A204.1 (cell line): ENCODE measurements around the gene NTNG1.
"Not testable (repeated sequence)": the region's sequence is repeated elsewhere in the genome, so short reads cannot be mapped to it uniquely, and the experiment has no call there.

Source experiments
- FAIRE-seq: peaks from 2 replicates; lab custom pipeline; 2012; peaks lifted over from hg19 to GRCh38; lab: Jason Lieb, UNC

NTNG1 gene

DNA sequence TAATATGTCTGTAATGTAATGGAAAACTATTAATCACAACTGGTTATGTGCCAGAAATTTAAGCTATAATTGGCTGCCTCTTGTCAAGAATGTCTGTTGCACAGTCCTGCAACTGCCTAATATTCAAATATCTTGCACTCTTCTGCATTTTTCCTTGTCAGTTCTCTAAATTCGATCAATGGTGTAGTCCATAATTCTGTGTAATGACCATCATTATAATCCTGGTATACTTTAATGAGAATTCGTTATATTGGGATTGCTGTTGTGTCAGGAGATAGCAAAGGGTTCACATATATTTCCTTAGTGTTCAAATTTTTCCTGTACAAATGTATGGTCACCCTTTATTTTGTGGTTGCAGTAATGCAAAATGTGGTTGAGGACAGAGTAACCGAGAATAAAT, 4.8 kb downstream of the NTNG1 start:
- no peak for FAIRE-seq

DNA sequence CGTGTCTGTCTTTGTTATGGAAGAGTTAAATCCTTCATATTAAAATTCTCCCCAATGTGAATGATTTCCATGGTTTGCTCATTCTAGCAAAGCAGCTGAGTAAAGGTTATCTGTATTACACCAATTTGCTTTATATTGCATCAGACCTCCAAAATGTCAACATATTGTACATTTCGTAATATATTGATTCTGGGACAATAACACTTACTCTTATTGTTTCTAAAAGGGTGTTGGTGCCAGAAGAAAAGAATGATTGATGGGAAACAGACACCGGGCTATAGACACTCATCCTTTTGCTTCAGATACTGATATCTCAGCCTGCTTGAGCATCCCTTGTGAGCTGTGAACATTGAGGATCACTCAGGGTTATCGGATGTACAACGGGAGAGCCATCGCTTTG, 7.0 kb downstream of the NTNG1 start:
- no peak for FAIRE-seq

DNA sequence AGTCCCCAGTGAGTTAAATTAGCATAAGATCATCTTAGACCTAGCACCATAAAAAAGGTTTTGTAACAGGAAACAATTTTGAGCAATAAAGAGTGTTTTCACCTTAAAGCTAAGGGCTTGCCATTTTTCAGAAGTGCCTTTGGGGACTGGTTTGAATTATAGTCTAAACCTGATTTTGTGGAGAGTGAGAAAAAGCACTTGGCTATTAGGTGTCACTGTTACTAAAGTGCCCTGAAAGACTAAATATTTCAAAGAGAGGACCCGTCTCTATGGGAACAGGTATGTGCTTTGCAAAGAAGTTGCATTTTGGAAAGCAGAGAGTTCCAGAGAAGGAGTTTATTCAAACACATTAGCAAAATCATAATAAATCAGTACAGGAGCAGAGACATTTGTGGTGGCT, 9.1 kb downstream of the NTNG1 start:
- FAIRE-seq, result no peak

DNA sequence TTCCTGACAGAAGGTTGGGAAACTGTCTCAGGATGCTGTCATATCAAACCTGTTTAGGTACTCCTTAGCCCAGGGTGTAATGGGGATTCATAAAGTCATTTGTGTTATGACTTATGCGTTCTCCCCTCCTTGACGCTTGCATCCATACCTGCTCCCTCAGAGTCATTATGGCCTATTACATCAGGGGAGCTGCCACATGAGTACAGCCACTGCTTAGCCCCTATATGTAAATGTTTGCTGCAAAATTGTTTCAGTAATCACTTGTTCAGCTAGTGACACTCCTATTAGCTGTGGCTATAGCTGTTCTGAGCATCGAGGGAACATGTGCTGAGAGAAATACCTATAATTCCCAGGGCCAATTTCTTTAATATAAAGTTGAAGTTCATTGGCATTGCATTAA, 10.5 kb downstream of the NTNG1 start:
- no peak for FAIRE-seq

DNA sequence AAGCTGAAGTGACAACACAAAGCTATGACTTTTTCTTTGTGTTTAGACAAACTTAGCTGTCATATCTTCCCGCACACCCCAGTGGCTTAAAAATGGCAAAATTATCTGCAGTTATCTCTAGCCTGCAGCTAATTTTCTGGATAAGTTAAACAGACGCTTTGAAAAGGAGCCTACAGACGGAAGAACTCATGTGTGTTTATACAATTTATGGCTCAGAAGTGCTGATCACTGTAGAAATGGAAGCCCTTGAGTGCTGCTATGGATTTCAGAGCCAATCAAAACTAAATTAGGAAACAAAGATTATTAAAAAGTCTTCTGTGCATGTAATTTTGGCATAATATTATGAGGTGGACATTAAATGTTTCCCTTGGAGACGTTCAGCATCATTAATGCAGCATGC, 11.6 kb downstream of the NTNG1 start:
- no peak for FAIRE-seq

DNA sequence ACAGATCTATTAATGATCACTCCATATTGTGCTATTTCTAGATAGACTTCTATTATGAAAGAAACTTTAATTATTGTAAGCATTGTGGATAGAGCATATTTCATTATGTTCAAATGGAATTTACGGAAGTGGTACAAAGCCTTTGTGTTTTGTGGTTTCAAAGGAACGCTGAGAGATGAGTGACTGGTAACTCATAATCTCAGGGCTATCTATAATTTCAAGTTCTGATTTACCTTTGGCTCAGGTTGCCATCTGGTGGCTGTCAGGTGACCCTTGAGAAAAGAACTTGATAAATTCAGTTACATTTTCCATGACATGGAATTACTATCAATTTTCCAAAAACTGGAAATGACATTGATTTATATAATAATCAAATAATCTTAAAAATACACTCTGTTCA, 12.2 kb downstream of the NTNG1 start:
- FAIRE-seq, result no peak

DNA sequence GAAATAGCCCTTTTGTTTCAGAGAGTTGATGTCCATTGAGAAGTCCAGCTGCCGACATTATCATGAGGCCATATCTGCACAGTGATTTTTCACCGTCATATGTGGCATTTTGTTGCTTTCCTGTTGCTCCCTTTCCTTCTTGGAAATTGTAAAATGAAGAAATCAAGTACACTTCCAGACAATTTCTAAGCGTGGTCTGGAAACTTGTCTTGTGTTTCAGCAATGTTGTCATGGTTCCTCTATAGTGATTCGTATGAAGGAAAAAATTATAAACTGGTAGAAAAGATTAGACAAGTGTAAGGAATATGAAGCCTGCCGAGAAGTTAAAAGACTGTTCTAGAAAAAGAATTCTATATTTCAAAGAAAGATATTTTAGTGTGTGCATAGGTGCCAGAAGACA, 17.7 kb downstream of the NTNG1 start:
- no peak for FAIRE-seq

DNA sequence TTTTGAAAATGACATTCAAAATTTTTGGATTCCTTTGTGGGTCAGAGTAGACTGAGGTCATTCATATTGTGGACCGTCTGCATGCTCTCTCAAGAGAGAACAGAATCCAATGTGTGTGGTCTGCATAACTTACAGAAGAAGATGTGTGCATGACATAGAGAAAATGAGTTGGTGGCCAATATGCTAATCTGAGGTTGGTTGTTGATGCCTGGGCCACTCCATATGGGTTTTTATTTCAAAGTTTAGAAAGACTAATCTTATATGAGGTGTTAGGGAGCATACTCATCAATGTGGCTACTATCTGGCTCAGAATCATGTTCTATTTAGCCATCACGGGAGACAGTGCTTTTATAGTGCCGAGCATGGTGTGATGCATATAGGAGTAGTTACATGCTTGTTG, 18.2 kb downstream of the NTNG1 start:
- FAIRE-seq, result no peak

DNA sequence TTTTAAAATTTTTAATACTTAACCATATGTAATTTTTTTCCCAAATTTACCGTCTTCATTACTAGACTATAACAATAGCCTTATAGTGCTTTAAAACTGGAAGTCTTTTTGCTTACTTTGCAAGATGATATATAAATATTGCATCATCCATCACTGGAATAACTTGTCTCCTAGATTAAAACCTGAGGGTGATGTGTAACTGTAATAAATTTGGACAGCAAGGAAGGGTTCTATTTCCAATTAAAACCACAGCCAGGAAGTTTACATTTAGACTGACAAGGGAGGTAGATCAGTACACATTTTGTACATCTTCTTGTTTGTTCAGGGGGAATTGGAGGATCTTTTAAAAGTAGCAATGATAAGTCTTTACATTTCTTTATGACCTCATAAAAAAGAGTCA, 21.9 kb downstream of the NTNG1 start:
- FAIRE-seq, result no peak

DNA sequence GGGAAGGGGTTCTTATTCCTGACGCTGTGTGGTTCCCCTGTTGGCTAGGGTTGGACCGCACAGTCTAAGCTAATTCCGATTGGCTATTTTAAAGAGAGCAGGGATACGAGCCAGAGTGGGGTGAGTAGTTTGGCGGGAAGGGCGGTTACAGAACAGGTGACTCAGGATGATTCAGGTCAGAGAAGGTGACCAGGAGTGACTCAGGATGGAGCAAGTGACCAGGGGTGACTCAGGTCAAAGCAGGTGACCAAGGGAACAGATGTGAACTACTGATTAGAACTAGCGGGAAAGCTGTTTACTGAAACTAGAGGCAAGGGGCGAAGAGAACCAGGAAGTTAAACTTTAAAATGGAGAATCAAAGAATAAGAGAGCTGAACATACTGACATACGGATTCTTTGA, 24.1 kb downstream of the NTNG1 start:
- not testable (repeated sequence) for FAIRE-seq

DNA sequence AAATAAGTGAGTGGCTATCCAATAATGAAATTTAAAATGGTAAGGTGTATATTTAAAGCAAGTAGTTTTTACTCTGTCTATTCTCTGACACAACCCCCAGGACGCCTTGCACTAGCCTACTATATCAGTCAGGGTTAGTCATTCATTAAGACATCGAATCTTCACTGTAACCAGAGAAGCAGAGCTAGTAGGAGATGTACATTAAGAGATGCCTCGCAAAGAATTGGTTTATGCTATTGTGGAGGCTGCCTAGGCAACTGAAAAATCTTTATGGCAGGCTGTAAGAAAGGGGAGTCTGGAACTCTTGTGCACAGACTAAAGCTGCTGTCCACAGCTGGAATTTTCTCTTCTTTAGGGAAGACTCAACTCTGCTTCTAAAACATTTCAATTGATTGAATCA, 28.8 kb downstream of the NTNG1 start:
- FAIRE-seq, result no peak

DNA sequence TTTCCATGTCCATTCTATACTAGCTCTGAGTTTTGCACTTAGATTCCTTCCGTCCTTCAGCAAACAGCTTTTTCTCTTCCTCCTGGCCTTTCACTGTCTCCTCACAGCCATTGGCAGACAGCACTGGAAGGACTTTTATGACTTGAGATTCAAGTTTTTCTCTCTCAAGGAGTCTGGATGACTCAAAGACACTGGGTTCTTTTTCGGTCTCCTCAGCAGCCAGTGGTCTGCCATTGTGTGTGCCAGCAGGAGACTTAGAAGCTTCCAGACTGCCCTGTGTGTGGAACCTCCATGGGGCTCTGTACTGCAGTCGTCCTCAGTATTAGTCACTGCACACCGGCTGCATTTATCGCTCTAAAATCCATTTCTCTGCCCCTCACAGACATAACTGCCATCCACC, 30.5 kb downstream of the NTNG1 start:
- no peak for FAIRE-seq

DNA sequence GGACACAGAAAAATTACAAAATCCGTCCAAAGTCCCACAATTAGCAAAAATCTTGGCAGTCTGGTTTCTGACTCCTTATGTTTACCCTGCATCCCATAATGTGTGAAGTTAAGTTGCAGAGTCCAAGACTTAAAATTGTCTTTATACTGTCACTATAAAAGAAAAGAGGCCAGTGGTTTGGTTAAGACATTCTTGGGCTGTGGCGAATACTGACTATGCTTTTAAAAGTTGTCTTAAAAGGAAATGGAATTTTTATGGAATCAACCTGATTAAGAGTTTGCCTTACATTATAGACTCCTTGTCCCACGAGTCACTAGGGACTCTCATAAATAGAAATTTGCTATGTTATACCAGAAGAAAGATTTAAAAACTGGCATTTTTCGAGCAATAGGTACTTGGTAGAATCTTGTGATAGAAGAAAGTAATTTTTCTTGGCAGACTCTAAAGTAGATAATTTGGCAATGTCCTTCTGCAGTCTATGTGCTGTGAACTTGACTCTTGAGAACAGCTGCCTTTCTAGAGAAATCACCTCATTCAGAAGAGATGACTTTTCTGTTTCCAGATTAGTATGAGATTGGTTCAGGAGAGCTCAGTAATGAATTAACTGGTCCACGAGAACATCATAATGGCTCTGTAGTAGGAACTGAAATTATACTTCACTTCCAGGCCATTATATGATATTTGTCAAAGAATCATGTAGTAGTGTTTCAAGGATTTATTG, 31.8 kb downstream of the NTNG1 start:
- FAIRE-seq, result no peak

DNA sequence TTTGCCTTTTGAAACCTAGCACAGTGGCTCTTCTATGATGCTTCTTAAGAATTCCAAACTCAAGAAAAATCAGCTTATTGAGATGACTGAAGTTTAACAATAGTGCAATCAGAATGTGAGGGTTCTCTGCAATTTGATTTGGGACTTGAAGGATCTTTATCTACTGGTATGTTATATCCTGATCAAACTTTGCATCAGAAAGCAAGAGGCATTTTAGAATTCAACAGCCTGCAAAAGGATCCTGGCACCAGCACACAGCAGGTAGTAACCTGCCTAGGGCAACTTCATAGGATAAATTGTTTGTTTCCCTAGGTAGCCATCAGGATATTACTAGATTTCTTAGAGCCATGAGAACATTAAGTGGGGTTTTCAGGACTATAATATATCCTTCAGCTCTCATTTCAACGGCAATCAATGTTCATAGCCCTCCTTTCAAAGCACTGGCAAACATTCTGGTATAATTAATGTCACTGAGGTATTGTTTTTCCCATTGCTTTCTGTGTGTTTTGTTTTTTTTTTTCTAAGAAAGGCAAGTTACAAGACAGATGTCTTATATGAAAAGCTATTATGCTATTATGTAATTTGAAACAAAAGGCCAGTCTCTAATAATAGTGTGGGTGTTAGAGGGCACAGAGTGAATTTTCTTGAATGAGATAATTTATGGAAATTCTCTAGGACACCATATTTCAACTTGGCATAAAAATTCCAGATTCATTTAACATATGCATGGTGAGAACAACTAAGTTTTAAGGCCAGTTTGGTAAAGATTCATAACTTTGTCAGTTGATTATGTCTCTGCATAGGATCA, 34.5 kb downstream of the NTNG1 start:
- no peak for FAIRE-seq

DNA sequence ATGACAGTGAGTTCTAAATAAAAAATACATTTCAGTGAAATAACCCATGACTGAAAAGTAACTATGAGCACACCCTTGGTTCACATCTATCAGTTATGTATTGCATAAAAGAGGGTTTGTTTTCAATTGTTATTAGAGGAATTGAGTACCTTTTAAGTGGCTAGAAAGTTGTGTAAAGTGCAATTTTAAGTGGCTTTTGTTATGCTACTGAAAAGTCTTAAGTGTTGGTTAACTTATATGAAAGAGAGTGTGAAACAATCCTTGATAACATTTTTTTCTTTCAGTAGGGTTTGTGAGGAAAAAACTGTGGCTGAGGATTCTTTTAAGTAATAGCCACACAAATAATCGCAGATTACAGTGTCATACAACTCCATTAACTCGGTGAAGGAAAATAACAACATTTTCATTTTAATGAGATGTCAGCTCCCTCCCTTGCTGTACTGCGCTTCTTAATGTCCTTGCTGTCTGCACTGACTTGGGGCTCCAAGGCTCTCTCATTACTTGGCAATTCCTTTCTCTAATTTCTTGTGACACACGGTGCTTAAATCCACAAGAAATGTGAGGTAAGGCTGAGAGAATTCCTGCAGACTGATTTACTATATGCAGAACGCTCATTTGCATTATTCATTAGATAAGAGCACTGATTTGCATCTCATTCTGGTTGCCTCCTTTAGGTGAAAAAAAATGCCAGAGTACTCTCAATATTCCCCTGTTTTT, 40.6 kb downstream of the NTNG1 start:
- FAIRE-seq, result no peak

DNA sequence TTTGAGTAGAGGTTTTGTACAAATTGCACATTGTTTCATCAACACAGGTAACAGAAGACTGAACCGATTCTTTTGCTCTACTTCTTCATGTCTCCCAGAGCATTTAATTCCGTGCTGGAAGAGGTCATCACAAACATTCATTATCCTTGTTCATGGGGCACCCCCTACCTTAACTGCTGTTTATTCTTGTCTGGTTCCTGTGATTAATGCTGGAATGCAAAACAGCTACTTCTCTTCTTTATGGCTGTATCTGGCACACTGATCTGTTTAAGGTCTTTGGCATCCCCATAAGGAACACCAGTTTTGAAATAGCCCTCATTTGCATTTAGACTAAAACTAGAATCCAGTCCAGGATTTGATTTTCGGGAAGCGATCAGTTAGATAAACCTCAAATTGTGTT, 42.2 kb downstream of the NTNG1 start:
- no peak for FAIRE-seq

DNA sequence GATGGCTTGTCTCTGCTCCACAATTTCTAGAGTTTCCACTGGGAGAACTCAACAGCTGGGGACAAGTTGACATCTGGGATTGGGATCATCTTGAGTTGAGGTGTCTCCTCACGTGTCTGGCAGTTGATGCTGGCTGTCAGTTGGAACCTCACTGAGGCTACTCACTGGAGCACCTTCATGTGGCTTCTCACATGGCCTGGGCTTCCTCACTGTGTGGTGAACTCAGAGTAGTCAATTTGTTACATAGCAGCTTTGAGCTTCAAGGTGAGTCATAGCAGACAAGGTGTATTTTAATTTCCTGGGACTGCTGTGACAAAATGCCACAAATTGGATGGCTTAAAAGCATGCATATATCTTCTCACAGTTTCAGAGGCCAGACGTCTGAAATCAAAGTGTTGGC, 44.0 kb downstream of the NTNG1 start:
- FAIRE-seq, result no peak

DNA sequence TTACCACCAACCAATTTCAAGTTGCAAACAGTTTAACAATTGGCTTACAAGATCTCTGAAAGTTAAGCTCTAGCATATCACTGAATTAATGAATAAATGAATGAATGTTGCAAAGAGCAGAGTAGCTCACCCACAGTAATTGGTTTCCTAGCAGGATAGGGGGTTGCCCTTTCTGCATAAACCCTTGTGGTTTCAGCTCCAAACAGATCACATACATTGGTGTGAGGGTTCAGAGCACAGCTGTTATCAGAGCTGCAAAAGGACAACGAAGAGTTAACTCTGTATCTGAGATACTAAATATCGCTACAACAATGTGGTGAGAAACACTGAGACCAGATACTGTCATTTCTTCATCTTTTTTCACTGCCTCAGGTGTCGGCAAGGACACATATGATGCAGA, 46.6 kb downstream of the NTNG1 start:
- no peak for FAIRE-seq

DNA sequence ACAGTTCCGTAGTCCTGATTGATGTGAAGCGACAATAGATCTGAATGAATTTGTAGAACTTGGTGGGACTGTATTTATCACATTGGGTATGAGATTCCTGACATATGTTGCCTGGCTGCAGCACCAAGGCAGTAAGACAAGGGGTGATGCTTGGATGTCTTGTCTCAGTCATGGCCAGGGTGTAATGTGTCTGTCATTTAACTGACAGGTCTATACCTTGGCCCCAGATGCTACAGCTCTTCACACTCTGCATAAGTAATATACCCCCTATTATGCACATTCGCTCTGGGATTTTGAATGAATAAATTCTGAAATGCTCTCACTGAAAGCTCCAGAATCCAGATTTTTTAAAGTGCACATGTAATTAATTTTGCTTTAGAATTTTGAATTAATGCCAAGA, 47.3 kb downstream of the NTNG1 start:
- FAIRE-seq, result no peak

DNA sequence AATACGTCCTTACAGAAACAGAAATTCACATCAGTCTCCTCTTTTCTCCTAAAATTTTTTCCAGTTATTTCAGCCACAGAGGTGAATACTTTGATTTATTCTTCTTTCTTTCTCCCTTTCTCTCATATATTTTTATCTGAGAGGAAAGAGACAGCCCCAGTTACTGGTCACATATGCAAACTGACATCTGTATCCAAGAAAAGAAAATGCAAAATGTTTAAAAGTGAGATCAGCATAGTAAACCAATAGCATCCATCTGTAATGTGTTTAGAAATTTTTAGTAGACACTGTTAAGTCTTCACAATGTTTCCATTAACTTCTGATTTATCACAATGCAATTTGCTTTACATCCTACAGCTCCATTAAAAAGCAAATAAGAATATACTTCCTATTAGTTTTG, 53.5 kb downstream of the NTNG1 start:
- no peak for FAIRE-seq

DNA sequence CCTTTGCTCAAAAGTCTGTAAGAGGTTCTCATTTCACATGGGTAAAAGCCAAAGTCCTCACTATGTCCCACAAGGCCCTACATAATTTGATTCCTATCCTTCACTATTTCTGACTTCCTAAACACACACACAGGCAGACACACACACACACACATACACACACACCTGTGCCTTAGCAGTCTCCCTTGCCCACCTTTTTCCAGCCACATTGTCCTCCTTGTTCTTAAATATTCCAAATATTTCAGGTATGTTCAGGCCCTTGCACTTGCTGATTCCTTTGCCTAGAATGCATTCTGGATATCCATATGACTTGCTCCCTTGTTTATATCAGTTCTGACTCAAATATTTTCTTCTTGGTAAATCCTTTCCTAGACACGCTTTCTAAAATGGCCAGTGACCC, 54.6 kb downstream of the NTNG1 start:
- no peak for FAIRE-seq

DNA sequence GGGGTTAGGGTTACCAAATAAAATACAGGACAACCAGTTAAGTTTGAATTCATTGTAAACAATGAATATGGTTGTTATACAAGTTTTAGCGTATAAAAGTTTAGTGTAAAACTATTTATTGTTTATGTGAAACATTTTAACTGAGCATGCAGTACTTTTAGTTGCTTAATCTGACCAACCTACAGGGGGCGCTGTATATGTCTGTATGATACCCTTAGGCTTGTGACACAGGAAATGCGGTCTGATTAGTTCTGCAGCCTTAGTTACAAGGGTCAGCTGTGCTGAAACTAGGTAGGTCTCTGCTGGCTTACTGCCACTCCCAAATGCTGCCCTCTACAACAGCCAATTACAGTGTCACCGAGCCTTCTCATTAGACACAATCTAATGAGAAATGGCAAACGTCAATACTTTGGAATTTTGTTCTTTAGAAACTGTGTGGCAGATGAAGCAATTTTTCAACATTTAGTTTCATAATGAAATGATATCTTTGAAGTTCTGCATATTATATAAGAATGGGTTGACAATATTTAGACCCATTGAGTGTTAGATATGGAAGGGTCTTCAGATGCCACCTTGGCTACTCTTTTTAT, 56.2 kb downstream of the NTNG1 start:
- FAIRE-seq, result no peak

DNA sequence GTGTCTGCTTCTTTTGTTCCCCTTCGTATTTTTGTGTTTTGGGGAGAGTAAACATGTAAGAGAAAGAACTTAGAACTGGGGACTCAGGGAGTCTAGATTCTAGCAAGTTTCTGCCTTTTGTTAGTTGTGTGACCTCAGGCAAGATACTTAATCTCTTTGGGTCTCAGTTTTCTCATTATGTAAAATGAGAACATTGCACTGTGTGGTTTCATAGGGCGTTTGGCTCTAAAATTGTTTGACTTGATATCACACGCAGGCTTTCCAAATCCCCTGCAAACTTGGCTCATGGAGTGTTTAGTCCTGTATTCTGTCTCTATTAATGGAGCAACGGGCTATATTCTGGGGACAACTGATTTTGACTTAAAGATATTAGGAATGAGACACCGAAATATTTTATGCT, 57.7 kb downstream of the NTNG1 start:
- no peak for FAIRE-seq
